Suprapubic skin (tissue), 3 donors: Measurements from ENCODE around the gene CAMTA1.

Experiments used
- EP300 ChIP-seq: sonication (generic); formaldehyde crosslinking; IDR thresholded peaks from one replicate; pipeline ENCODE4 v1.6.1; 2017; ENCODE audit warnings: antibody characterized with exemption
- POLR2A ChIP-seq, 2 donors: fragments of 450-650 bp; IDR thresholded peaks; one replicate each; pipeline ENCODE4 v1.6.1; 2017; ENCODE audit warnings: antibody characterized with exemption in 2 of 2, mild to moderate bottlenecking in 2 of 2, moderate library complexity in 2 of 2
- TF ChIP-seq, protein P1 (sequence below), 2 donors: fragments of 200-600 bp in 1 of 2; fragments of 450-650 bp in 1 of 2; sonication (generic) in 1 of 2; IDR thresholded peaks; one replicate each; pipeline ENCODE4 v1.5.1; 2016 to 2019; ENCODE audit warnings: antibody characterized with exemption in 2 of 2, mild to moderate bottlenecking in 1 of 2, moderate library complexity in 1 of 2

DNA sequence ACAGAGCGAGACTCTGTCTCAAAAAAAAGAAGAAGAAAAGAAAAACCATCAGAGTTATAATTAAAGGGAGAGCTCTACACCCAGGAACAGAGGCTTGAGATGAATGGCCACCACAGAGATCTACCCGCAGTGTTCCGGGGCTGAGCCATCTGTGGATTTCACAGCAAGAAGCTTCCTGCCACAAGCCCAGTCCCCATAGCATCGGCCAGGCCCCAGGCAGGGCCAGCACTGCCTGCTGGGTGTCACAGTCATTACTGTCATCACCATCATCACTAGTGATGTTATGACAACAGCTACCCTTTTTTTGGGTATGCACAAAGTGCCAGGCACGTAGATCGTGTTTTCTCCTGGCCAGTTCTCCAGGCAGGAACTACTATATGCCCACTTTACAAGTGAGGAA lies 874.3 kb downstream of the CAMTA1 start:
- TF ChIP-seq POLR2A (IDR thresholded peaks at IDR 0.05) (no peak), EP300 (no peak)
- TF ChIP-seq, protein P1, sequence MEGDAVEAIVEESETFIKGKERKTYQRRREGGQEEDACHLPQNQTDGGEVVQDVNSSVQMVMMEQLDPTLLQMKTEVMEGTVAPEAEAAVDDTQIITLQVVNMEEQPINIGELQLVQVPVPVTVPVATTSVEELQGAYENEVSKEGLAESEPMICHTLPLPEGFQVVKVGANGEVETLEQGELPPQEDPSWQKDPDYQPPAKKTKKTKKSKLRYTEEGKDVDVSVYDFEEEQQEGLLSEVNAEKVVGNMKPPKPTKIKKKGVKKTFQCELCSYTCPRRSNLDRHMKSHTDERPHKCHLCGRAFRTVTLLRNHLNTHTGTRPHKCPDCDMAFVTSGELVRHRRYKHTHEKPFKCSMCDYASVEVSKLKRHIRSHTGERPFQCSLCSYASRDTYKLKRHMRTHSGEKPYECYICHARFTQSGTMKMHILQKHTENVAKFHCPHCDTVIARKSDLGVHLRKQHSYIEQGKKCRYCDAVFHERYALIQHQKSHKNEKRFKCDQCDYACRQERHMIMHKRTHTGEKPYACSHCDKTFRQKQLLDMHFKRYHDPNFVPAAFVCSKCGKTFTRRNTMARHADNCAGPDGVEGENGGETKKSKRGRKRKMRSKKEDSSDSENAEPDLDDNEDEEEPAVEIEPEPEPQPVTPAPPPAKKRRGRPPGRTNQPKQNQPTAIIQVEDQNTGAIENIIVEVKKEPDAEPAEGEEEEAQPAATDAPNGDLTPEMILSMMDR (IDR thresholded peaks at IDR 0.05): no peak
